HG02970 (cell line): ENCODE data around the gene TBC1D8.

Experiments used
- ATAC-seq: cut with Tn5 transposase; IDR thresholded peaks from one replicate; pipeline ENCODE4 v1.9.1; 2021; ENCODE audit warnings: mild to moderate bottlenecking, moderate library complexity, moderate number of reproducible peaks; ENCODE audit not compliant: unreplicated experiment, low FRiP score

TBC1D8 gene

DNA sequence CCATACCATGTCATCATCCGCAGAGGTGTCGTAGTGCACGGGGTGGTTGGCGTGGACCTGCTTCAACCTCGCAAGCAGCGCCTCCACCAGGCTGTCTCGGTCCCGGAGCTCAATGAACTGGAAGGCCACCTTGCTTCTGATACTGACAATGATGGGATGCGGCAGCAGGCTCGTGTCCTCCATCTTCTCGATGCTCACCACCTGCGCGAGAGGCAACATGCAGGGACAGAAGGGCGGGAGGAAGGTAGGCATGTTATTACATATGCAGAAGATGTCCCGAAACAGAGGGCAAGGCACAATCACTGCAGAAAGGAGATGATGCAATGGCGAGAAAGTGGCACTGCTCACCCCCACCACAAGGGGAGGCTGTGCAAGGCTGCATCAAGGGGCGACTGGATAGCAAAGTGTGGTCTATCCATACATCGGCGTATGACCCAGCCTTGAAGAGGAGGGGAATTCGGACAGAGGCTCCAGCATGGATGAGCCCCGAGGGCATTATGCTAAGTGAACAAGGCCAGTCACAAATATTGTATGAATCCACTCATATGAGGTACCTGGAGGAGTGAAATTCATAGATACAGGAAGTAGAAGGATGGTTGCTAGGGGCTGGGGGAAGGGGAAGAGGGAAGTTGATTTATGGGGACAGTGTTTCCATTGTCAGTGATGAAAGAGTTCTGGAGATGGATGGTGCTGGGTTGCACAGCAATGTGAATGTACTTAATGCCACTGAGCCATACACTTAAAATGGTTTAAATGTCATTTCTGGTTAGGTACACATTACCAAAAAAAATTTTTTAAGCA is 112.5 kb downstream of the TBC1D8 start:
- ATAC-seq, result no peak

- no peak for ATAC-seq
Observed at GRCh38 chr2:101037161-101037755, 113.9 kb downstream of the TBC1D8 start.

GRCh38 chr2:101036562-101036961 is 114.6 kb downstream of the TBC1D8 start:
- ATAC-seq, result no peak

DNA sequence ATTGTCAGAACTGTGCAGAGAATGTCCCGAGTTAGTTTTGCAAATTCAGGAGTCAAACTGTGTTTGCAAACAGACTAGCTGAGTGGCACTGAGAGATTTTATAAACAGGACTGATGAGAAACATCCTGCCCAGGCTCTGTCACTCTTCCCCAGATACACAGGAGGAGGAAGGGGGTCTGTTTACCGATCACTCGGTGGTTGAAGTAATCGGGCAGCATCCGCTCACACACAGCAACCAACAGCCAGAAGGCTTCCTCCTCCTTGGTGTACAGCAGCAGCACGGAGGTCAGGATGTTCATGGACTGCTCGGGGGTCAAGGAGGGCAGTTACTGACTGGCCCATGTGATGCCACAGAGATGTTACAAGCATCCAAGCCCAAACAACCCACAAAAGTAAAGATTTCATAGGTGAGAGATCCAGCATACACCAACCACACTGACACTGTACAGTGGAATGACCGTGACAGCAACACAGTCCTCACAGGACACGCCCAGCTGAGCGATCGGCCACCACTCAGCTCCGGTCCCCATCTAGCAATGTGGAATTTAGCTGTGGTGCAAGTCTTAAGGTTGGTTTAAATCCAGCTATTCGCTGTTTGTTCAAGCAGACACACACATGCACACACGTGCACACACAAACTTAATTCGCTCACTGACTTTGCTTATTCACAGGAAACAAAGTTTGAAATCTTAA is 119.0 kb downstream of the TBC1D8 start:
- no peak for ATAC-seq

DNA sequence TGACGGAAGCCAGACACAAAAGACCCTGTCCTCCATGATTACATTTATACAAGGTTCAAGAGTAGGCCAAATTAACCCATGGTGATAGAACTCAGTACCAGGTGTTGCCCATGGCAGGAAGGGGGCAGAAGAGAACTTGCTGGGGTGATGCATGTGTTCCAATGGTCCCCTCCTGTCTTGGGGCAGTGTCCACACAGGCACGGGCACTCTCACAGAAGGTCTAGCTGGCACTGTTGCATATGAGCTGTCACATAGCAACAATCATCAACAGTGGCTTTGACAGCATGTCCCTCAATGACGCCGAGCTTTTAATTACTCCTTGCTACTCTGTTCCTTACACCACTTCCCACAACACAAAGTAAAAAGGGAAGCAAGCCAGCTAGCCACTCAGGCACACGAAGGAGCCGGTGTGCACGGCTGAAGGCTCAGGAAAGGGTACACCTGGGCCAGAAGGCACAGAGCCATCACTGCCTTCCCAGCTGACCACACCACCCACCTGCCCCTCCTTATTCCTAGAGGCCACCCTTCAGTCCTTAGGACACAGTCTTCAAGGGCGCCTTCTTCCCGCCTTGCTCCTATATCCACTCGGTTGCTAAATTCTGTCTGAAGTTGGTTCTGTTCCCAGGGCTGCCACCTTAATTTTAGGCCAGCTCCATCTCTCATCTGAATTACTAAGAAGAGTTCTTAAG is 120.2 kb downstream of the TBC1D8 start:
- ATAC-seq, result no peak

- no peak for ATAC-seq
Observed at GRCh38 chr2:101027852-101028251, 123.3 kb downstream of the TBC1D8 start.

- ATAC-seq, result no peak
Observed at GRCh38 chr2:101026923-101027469, 124.2 kb downstream of the TBC1D8 start.

DNA sequence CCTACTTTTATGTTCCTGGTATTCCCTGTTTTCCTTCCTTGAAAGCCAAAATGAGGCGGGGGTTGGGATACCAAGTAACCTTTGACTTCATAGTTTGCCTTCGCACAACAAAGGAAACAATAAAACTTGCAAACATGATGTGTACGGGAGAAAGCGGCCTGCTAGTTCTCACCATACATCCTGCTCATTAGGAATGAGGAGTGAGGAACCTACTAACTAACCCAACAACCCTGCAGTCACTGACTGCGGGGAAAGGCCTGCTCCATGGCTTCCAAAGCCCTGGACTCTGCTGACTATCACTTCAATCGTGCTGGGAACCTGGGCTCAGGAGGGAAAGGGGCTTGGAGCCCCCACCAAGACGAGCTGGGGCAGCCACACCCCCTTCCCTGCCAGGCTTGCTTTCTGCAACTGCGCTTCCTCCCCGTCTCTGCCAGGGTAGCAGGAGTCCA is 124.9 kb downstream of the TBC1D8 start:
- no peak for ATAC-seq

GRCh38 chr2:101025561-101025960 is 125.6 kb downstream of the TBC1D8 start:
- no peak for ATAC-seq

DNA sequence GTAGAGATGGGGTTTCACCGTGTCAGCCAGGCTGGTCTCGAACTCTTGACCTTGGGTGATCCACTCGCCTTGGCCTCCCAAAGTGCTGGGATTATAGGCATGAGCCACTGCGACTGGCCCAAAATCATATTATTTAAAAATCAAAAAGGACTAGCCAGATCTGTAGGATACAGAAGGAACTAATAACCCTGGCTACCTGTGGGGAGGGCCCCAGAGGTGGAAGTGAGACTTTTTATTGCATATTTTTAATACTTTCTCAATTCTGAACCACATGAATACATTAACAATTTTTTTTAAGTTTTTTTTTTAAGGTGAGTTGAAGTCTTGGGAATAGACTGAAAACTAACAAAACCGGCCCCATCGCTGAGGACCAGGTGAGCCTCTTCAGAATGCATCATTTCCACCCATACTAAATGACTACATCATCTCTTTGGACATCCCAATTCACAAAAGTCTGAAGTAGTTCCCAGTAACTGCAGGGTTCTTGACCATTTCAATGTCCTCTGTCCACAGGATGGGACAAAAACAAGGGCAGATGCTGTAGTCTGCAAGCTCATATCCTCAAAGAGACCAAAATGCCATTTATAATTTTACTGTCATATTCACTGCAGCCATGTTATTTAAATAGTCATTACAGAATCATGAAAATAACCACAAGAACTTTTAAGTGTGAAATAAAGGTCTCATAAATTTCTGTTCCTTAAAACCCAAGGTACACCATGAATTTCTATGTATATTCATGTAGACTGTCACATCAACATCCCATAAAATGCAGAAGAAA is 127.7 kb downstream of the TBC1D8 start:
- ATAC-seq, result no peak

DNA sequence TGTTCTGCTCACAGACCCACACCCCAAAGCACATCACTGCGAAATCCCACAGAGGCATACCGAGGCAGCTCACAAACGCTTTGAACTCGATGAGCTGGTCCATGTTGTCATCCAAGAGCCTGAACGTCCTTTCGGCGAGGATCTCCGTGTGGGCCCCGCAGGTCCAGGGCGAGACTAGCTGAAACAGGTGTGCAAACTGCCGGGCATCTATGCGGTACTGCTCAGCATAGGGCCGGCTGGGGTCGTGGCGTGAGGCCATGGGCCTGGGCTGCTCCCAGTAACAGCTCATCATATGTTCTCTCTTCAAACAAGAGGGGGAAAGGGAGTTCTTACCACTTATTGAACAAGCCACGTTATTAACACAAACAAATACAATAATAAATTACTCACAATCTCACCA is 129.0 kb downstream of the TBC1D8 start:
- ATAC-seq, result no peak

GRCh38 chr2:101018934-101019333 is 132.2 kb downstream of the TBC1D8 start:
- no peak for ATAC-seq

DNA sequence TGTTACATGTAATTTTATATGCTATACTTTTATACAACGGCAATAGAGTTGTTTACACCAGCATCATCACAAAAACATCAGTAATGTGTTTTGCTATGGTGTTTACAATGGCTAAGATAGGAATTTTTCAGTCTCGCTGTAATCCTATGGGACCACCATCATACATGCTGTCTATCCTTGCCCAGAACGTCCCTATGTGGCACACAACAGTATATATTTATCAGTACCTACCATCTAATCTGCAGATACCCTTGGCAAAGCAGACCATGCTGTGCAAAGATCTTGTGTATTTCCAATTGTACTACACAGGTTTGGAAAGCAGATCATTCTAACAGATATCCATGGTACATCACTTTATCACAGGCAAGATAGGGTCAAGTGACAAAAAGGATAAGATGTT is 133.8 kb downstream of the TBC1D8 start:
- ATAC-seq, result no peak

- ATAC-seq, result no peak
Observed at GRCh38 chr2:101014264-101014857, 136.8 kb downstream of the TBC1D8 start.

GRCh38 chr2:101012706-101013181 is 138.4 kb downstream of the TBC1D8 start:
- ATAC-seq, result no peak

GRCh38 chr2:101012054-101012705 is 139.0 kb downstream of the TBC1D8 start:
- ATAC-seq, result peak; percentile 71

DNA sequence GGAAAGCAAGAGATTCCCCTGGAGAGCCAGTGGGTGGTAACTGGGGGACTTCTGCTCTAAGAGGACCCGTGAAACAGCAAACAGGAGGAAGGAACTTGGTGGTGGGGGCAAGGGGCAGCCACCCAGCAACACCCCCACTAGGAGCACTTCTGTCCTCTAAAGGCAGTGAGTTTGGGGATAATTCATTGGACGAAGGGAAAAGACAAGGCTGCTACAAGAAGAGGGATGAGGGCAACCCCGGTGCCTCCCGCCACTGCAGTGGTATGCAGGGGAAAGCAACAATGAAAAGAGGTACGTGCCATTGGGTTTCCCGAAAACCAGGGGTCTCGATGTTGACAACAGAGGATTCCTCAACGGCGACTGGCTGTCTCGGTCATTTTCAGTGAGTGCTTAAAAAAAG is 140.0 kb downstream of the TBC1D8 start:
- ATAC-seq, result no peak

DNA sequence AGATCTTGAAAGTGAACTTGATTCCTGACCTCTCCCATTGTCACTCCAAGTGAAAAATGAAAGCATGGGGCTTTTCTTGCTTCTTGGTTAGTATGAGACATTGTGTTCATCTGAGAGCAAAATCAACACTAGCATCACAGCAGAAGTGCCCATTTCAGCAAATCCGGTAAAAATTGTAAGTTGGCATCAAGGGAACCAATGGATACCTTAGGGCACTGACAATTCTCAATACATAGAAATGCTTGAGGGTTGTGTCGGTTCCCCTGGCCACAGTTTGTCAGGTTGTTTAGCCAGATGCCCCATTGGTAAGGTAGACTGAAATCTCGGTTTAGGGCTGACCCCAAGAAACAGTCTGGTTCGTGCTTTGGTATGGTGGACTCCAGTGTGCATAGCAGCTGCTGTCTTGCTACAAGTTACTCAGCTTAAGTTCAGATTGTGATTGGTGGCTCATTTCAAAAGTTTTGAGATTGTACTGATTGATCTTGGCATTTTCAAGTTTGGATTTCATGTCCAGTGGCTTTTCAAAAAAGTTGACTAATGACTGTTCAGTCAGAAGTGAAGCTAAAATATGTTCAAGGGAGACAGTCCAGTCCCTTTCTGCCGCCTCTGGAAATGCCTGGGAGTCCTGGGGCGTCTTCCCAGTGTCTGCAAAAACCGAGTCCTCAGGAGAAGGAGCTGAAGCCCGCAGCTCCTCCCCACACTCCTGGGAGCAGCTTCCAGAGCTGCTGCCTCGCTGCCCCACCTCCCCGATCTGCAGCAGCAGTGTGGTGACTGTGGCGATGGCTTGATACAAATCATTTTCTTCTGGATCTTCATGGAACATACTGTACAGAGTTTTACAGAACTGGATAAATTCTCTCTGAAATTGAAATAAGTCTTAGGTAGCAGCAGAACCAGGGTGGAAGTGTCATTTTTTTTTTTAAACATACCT is 143.5 kb downstream of the TBC1D8 start:
- ATAC-seq, result no peak
